ENCODE measurements around the gene TNK2.
A peak's percentile ranks its signal among the peaks of the same experiment; 100 is the strongest.

The TNK2 gene

DNA sequence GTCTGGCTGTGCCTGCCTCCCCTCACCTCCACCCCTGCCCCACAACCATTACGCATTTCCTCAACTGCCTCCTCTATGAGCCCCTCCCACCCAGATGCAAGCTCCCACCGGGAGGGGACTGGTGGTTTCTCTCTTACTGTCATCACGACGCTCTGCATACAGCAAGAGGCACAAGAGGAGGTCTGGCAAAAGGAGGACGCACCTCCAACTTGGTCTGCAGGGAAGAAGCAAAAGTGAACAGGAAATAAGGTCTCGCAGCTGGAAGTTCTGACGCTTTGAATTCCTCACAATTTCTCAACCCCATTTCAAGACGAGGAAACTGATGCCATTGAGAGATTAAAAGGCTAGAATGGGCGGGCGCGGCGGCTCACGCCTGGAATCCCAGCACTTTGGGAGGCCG lies 54.4 kb downstream of the TNK2 start:
- TF ChIP-seq, protein P1, sequence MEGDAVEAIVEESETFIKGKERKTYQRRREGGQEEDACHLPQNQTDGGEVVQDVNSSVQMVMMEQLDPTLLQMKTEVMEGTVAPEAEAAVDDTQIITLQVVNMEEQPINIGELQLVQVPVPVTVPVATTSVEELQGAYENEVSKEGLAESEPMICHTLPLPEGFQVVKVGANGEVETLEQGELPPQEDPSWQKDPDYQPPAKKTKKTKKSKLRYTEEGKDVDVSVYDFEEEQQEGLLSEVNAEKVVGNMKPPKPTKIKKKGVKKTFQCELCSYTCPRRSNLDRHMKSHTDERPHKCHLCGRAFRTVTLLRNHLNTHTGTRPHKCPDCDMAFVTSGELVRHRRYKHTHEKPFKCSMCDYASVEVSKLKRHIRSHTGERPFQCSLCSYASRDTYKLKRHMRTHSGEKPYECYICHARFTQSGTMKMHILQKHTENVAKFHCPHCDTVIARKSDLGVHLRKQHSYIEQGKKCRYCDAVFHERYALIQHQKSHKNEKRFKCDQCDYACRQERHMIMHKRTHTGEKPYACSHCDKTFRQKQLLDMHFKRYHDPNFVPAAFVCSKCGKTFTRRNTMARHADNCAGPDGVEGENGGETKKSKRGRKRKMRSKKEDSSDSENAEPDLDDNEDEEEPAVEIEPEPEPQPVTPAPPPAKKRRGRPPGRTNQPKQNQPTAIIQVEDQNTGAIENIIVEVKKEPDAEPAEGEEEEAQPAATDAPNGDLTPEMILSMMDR (IDR thresholded peaks at IDR 0.05; ENCODE audit: low read depth, low read length) = no peak
- H3K4me3 ChIP-seq (ENCODE audit: low read depth, low read length) = no peak overlapping the region

DNA sequence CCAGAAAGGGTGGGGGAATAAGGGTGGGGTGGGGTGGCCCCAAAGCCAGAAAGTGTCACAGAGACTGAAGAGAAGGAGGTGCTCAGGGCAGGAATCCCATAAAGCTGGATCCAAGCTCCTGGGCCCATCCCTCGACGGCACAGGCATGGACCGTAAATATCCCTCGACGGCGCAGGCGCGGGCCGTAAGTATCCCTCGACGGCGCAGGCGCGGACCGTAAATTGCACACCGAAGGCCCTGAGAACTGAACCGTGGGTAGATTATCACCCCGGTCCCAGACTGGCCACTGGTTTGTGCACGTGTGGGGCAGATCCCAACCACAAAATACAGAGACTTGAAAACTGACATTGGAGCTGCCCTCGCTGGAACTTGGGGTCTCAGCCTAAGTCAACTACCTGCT lies 55.3 kb downstream of the TNK2 start:
- no peak overlapping the region for H3K4me3 ChIP-seq (ENCODE audit: low read depth, low read length)
- TF ChIP-seq, protein P1 (IDR thresholded peaks at IDR 0.05; ENCODE audit: low read depth, low read length) = no peak

DNA sequence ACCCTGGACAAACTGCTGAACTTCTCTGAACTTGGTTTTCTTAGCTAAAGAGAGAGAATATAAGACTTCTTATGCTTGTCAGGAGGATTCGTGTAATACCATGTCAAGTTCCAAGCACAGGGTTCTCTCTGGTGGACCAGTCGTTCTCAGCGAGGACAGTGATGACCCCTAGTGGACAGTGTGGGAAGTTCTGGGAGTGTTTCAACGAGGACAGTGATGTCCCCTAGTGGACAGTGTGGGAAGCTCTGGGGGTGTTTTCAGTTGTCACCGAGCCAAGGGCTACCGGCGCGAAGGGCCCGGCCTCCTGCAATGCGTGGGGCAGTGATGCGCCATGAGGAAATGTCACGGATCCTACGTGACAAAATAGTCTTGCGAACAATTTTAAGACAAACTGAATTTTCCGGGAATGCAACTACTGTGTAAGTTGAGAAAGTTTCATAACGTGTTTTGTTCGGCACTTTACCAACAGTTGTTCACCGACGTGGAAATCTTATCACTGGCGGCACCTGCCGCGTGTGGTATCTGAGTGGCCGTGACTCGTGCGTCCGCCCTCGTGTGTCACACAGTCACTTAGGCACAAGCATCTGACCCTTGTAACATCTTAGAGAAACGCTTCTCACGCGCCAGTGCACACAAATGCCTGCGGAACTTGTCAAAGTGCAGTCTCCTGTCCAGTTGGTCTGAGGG lies 57.4 kb downstream of the TNK2 start:
- H3K4me3 ChIP-seq (ENCODE audit: low read depth, low read length) = no peak overlapping the region
- TF ChIP-seq, protein P1 (IDR thresholded peaks at IDR 0.05; ENCODE audit: low read depth, low read length) = peak; percentile 100

DNA sequence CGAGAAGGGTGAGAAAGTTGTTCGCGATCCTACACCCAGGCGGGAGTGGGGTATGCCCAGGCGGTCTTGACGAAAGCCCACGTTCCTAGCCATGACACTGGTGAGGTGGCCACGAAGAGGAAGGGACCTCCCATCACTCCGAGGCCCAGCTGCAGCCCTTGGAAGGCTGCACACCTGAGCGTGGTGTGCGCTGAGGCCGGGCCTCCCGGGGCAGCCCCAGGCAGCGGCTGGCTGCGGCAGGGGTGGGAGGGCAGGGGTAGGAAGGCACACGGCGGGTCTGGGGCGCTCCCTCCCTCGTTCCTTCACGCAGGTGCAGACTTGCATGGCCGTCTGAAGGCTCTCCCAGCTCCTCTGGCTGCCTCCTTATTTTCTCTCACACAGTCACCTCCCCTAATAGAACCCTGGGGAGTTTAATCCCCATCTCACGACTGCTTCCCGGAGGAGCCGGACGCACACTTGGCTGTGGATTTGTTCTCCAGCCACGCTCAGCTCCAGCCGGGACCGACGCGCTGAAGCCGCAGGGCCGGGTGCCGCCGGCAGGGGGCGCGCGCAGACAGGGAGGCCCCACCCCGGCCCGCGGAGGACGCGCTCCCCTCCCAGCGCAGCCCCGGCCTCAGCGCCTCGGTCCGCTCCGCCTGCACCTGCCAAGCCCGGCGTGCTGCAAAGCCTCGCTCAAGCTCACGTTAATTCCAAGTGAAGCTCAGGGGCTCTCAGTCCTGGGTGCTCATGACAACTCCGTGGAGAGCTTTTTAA lies 58.9 kb downstream of the TNK2 start:
- H3K4me3 ChIP-seq (ENCODE audit: low read depth, low read length) = no peak overlapping the region
- TF ChIP-seq, protein P1 (IDR thresholded peaks at IDR 0.05; ENCODE audit: low read depth, low read length) = no peak

DNA sequence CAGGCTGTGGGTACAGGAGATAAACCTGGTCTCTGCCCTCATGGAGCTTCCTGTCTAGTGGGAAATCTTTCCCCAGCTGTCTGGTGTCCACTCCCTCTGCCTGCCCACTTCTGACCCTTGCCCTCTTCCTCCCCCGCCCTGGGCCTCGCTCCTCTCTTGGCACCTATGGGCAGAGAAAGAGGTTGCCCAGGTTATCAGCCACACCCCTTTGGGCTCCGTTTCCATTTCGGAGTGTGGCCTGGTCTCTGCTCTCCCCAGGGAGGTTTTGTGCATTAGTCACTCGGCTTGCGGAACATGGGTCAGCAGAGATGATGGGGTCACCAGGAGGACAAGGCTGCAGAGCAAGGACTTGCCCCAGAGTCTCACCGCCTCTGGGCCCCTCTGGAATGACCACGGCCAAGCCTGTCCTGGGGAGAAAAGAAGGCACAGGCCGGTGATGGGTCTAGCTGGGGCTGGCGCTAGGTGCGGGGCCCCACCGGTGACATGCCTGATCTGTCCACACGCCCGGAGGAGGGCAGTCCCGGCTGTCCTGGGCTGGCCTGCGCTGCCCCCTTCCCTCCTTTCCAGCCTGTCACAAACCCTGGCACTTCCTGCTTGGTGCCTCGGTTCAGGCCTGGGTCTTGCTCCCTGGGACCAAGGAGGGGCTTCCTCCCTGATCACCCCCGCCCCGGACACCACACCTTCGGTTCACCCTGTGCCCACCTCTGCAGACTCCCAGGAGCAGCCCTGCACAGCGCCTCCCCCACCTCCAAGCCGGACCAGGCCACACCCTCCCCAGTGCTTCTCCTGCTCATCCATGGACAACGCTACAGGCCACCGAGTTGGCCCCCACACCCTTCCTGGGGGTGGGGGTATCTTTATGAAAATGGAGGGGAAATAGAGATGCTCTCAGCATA lies 61.0 kb downstream of the TNK2 start:
- no peak overlapping the region for H3K4me3 ChIP-seq (ENCODE audit: low read depth, low read length)
- TF ChIP-seq, protein P1 (IDR thresholded peaks at IDR 0.05; ENCODE audit: low read depth, low read length) = no peak

DNA sequence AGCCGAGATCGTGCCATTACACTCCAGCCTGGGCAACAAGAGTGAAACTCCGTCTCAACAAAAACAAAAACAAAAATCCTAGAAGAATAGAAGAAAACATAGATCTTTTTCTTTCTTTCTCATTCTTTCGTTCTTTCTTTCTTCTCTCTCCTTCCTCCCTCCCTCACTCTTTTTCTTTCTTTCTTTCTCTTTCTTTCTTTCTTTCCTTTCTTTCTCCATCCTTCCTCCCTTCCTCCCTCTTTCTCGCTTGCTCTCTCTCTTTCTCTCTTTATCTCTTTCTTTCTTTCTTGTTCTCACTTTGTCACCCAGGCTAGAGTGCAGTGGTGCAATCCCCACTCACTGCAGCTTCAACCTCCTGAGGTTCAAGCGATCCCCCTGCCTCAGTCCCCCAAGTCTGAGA lies 62.9 kb downstream of the TNK2 start:
- TF ChIP-seq, protein P1 (IDR thresholded peaks at IDR 0.05; ENCODE audit: low read depth, low read length) = no peak
- no peak overlapping the region for H3K4me3 ChIP-seq (ENCODE audit: low read depth, low read length)

Measured in WI38 (cell line).